ENCODE measurements around the gene UBXN6.

The UBXN6 gene

DNA sequence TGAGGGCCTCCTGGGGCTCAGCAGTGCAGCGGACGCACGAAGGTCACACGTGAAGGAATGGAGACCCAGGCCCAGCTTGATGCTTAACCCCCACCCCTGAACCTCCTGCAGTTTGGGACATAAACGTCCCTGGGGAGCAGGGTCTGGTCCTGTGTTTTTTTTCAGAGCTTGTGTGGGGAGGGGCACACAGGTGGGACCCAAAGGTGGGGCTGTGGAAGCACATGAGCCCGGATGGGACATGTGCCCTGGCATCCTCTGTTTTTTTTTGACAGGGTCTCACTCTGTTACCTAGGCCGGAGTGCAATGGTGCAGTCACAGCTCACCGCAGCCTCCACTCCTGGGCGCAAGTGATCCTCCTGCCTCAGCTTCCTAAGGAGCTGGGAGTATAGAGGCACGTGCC is 20.5 kb downstream of the UBXN6 start:
- DNase-seq = no peak

DNA sequence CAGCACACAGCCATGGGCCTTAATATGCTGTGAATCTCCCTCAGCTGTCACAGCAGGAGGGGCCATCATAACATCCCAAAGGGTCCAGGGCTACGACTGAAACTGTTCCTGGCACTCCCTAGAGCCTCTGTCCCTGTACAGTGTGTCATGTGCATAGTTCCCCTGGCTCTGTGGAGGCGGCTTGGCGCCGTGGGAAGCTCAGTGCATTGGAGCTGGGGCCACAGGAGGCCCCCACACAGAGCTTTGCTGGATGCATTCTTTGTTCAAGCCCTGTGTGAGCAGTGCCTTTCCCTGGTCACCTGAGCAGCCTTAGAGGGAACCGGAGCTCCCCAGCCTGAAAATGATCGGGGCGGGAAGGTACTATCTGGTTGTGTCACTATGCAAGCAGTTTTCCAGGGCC is 21.4 kb downstream of the UBXN6 start:
- no peak for DNase-seq

DNA sequence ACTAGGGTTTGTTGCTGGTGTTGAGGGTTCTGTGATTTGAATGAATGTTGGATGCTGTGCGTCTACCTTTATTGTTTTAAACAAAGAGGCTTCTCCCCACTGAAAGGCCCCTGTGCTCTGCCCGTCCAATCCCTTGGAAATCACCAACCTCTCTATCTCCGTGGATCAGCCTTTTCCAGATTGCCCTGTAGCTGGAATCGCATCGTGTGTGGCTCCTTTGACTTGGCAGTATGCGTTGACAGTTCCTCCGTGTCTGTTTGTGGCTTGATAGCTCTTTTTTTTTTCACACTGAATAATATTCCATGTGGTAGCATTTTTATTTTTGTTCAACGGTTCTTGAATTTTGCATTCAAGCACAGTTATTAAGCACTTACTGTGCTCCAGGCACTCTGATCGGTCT is 23.2 kb downstream of the UBXN6 start:
- no peak for DNase-seq

DNA sequence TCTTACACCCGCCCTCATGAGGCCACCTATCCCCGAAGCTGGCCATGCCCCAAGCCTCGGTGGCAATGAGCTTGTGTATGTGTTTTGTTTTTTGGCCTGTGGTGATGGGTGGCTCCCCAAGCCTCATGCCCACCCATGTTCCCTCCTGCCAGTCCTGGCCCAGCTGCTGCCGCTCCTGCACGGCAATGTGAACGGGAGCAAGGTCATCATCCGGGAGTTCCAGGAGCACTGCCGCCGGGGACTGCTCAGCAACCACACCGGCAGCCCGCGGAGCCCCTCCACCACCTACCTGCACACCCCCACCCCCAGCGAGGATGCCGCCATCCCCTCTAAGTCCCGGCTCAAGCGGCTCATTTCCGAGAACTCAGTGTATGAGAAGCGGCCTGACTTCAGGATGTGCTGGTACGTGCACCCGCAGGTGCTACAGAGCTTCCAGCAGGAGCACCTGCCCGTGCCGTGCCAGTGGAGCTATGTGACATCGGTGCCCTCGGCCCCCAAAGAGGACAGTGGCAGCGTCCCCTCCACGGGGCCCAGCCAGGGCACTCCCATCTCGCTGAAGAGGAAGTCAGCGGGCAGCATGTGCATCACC is 24.6 kb downstream of the UBXN6 start:
- DNase-seq = no peak

DNA sequence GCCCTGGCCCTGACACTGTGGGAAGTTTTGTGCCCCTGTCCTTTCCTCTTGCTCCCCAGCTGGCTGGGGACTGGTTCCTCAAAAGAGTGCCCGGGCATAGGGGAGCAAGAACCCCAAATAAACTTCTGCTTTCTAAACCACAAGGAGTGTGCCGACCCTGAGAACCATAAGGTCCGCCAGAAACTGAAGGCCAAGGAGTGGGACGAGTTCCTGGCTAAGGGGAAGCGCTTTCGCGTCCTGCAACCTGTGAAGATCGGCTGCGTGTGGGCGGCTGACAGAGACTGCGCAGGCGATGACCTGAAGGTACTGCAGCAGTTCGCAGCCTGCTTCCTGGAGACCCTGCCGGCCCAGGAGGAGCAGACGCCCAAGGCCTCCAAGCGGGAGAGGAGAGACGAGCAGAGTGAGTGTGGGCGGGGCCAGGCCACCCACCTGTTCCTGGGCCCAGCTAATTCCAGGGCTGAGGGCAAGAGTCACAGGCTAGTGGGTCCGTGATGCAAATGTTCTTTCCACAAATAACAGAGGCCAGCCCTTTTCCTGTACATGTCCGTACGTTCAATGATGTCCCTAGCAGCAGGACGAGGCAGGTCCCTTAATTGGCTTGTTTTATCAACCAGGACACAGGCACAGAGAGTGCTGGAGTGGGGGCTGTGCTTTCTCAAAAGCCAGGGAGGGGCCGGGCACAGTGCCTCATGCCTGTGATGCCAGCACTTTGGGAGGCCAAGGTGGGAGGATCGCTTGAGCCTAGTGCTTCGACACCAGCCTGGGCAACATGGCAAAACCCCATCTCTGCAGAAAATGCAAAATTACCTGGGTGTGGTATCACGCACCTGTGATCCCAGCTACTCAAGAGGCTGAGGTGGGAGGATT is 25.6 kb downstream of the UBXN6 start:
- no peak for DNase-seq

DNA sequence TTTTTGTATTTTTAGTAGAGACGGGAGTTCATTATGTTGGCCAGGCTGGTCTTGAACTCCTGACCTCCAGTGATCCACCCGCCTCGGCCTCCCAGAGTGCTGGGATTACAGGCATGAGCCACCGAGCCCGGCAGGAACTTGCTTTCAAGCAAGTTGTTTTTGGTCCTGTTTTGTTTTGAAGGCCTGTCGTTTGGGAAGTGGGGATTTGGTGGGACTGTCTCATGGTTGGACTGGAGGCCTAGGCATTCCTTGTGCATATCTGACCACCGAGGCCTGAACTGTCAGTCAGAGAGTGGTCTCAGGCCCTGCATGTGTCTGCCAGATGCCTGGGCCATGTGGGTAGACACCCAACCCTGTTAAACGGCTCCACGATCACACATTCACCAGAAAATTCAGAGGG is 26.3 kb downstream of the UBXN6 start:
- DNase-seq = no peak

DNA sequence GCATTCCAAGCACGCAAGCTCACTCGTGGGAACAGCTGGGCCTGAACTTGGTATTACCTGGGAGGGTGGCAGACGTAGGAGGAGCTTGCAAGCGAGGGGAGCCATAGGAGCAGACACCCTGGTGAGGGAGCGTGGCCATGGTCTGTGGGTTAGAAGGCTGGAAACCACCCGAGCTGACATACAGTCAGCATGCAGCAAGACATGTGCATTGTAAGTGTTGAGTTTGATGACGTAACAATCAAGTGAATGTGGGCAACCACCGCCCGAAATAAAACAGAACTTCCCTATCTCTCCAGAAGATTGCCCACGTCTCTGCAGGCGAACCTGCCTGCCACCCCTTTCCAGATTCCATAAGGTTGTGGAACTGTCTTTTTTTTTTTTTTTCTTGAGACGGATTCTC is 26.8 kb downstream of the UBXN6 start:
- no peak for DNase-seq

DNA sequence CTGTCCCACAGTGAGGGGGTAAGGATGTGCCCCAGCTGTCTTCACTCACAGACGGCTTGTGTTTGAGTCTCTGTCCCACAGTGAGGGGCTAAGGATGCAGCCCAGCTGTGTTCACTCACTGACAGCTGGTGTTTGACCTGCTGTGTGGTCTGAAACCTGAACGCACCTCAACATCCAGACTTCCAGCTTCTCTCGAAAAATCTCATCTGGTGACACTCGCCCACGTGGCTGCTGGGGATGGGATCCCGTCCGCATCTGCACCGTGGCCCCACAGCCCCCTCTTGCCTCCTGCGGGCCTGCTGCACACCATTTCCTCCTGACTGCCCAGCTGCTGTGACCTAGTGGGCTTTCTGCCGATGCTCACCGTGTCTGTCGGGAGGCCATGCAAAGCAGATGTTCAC is 27.8 kb downstream of the UBXN6 start:
- DNase-seq = no peak

DNA sequence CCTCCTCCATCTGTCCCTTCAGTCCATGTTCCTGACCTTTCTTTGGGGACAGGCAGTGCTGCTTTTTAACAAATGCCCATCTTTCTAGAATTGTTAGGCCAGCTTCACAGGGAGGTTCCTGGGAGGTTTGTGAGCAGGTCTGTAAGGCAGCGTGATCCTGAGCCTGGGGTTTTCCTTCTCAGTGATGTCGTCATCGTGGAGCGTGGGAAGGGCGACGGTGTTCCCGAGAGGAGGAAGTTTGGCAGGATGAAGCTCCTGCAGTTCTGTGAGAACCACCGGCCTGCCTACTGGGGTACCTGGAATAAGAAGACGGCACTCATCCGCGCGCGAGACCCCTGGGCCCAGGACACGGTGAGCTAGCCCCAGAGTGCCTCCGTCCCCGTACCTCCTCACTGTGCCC is 28.3 kb downstream of the UBXN6 start:
- DNase-seq = no peak

DNA sequence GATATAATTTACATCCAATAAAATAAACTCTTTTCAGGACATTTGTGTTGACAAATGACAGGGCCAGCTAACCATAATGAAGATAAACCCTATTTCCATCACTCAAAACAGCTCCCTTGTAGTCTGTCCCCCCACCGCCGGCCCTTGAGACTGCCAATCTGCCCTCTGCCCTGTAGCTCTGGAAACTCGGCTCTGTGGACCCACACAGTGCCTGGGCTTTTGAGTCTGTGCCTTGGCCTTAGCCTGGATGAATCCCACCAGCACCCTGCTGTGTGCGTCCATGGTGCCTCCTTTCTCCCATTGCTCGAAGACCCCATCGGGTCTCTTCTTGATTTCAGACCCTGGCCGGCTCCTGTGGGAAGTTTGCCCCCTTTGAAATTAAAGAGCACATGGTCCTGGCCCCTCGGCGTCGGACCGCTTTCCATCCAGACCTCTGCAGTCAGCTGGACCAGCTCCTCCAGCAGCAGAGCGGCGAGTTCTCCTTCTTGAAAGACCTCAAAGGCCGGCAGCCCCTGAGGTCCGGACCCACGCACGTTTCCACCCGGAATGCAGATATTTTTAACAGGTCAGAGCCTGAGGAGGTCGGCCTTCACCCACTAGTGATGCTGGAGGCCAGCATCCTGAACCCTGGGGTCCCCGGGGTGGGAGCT is 29.1 kb downstream of the UBXN6 start:
- DNase-seq = no peak

DNA sequence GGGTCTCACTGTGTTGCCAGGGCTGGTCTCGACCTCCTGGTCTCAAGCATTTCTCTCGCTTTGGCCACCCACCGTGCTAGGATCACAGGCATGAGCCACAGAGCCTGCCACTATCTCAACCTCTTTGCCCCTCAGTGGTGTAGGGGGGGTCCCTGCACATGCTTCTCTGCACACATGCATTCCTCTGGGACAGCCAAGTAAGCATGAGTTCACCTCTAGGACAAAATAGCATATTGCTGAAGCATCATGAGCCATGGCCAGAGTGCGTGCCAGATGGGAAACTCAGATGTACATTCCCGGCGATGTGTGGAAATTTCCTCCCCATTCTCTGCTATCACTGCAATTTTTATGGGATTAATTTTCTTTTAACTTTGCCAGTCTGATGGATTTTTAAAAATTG is 32.1 kb downstream of the UBXN6 start:
- no peak for DNase-seq

DNA sequence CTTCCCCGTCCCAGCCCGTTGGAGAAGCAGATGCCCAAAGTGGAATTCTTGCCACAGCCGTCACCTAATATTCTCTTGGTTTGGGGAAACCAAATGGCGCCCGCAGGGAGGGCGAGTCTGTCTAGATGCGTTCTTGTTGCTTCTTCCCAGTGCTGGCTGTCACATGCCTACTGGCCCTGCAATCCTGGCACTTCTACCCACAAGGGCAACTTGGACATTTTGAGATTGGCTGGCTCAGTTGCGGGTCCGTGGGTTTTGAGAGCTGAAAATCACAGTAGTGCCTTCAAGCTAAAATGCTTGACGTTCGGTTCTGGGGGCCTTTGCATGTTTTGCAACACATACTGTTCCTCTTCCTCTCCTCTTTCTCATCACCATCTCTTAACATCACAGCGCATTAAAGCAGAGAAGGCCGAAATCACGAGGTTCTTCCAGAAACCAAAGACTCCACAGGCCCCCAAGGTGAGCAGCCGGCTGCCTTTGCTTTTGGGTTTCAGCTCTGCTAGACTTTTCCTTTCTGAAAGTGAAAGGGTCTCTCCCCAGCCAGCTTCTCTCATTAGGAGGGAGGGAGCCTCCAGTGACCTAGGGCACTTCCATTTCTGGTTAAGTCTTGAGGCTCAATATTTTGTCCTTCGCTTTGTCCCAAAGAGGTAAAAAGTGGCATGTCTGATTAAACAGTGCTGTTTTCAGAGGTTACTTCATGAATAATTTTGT is 34.0 kb downstream of the UBXN6 start:
- DNase-seq = no peak

DNA sequence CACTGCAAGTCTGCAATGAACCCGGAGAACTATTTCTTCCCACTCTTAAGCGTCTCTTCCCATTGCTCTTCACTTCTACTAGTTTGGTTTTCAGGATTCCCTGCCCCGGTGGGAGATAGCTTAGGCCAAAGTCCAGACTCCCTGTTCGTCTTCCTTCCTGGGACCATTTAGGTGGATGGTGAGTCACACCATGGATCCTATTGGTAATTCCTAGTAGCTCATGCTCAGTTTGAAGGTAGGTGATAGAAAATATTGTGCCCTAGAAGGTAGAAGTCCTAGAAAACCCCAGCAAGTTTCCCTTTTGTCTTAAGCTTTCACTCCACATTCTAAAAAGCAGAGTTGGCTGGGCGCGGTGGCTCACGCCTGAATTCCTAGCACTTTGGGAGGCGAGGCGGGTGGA is 41.3 kb downstream of the UBXN6 start:
- no peak for DNase-seq

DNA sequence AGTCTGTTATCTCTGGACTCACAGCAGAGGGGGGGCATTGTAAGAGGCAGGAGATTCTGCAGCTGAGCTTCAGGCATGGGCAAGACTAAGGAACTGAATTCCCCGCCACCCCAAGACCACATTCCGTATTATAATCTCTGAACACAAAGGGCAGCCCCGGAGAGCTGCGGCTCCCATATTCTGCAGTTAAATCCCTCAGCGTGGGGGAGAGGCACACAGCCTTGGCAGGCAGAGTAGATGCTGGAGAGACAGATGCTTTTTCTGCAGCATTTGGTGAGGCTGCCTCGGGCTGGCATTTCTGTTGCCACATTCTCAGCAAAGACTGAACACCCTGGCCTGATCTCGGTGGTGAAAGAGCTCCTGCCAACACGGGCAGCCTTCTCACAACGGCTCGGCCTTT is 42.2 kb downstream of the UBXN6 start:
- DNase-seq = no peak

DNA sequence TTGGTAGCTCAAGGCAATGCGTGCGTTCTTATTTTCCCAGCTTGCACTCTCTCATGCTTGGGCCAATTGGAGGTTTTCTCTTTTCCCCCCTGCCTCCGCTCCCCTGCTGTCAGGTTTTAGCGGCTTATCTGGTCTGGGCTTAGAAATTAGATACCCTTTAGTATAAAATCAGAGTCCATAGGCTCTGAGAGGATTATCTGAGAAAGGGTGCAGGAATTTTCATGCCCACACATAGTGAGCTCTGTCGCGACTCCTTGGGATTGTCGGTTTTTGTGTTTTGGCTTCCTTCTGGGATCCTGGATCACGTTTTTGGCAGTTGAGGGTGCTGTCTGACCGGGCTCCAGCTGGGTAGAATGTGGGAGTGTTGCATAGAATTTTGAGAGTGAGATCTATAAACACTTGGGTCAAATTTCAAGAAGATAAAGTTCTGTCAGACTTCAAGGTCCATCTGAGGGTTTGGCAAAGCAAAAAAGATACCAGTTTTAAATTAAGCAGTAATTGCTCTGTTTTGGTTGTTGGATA is 42.7 kb downstream of the UBXN6 start:
- no peak for DNase-seq

DNA sequence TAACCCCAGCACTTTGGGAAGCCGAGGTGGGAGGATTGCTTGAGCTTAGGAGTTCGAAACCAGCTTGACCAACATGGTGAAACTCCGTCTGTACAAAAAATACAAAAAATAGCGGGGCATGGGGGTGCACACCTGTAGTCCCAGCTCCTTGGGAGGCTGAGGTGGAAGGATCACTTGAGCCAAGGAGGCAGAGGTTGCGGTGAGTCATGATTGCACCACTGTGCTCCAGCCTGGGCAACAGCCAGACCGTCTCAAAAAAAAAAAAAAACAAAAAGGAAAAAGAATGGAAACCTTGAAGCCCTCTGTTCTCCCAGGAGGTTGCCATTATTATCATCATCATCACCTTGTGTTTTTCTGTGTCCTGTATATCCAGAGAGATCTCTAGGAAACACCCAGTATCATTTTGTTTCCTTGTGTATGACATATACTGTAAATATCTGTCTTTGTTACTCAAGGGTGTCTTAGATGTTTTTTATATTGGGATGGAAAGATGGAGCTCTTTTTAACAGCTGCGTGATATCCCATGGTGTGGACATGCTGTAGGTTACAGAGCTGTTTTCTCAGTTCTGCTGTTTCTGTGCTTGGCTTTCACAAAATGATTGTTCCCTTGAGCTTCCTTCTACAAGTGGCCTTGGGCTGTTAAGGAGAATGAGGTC is 43.3 kb downstream of the UBXN6 start:
- DNase-seq = no peak

DNA sequence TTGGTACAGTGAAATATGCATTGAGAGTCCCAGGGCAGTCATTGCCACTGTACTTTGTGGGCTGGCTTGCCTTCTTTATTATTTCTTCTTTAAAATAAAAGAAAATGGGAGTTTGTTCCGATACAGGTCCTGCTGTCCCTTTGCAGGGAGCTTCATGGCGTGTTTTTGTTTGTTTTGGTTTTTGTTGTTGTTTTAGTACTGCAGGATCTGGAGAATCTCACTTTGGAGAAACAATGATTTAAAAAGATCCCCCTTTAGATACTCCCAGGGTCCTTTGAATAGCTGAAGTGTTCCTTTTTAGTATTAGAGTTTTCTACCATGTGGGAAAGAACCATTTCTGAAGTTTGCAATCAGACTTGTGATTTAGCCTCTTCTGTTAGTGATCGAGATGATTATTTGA is 44.0 kb downstream of the UBXN6 start:
- no peak for DNase-seq

DNA sequence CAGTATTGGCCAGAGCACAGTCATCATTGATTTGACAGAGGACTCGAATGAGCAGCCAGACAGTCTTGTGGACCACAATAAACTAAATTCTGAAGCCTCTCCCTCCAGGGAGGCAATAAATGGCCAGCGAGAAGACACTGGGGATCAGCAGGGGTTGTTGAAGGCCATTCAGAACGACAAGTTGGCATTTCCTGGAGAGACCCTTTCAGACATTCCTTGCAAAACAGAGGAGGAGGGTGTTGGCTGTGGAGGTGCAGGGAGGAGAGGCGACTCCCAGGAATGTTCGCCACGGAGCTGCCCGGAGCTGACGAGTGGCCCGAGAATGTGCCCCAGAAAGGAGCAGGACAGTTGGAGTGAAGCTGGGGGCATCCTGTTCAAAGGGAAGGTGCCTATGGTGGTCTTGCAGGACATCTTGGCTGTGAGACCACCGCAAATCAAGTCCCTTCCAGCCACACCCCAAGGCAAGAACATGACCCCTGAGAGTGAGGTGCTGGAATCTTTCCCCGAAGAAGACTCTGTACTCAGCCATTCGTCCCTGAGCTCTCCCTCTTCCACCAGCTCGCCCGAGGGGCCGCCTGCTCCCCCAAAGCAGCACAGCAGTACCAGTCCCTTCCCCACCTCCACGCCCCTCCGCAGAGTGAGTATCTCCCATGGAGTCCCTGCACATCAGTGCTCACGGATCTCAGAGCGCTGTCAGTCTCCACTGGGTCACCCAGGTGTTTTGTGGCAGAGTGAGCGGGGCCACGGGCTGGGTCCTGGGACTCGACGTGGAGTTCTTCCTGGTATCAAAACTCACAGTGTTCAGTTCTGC is 48.3 kb downstream of the UBXN6 start:
- DNase-seq = no peak

DNA sequence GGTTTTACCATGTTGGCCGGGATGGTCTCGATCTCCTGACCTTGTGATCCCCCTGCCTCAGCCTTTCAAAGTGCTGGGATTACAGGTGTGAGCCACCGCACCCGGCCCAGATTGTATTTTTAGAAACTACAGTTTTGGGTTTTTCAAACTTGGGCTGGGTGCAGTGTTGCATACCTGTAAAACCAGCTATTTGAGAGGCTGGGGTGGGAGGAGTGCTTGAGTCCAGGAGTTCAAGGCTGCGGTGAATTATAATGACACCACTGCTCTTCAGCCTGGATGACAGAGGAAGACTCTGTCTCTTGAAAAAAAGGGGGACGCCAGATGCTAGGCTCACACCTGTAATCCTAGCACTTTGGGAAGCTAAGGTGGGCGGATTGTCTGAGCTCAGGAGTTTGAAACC is 51.0 kb downstream of the UBXN6 start:
- no peak for DNase-seq

DNA sequence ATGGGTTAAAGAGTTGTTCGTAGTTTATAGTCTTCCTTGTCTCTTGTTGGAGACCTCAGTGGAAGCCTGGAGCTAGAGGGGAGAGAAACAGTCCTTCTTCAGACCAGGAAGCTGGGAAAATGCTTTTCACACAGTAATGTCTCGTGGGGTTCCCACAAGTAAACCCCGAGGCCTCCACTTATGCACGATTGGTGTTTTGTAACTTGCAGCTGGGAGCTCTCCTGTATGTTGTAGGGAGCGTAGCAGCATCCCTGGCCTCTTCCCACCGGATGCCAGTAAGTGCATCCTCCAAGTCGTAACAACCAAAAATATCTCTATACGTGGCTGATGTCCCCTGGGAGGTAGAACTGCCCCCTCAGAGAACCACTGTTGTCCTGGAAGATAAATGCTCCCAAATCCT is 51.6 kb downstream of the UBXN6 start:
- no peak for DNase-seq

DNA sequence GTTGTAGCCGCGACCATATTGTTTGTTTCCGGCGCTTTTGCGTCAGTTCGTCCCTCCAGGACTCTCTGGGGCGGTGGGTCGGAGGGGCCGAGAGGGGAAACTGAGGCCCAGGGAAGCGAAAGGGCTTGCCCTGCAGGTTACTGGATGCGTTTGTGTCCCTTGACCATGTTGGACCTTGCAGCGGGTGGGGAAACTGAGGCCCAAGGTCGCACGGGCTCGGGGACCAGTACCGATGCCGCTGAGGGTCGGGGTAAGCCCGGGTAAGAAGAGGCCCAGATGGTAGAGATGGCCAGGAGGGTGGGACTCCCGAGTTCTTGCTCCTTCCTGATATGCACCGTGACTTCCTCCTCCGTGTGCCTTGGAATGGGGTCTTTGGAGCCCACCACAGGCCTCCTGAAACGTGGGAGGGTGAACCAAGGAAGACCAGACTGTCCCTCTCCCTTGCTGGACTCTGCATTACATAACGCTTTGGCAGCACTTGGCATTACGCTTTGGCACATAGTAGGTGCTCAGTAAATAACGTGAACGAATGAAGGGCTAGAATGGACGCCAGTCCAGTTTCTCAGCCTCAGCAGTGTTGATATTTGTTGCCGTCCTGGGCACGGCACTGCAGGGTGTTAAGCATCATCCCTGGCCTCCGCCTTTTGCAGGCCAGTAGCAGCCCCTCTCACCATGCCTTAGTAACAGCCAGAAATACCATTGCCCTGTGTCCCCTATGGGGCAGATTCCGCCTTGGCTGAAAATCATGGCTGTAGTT is 54.4 kb downstream of the UBXN6 start:
- DNase-seq = no peak

Data from stimulated activated naive CD4-positive, alpha-beta T cell treated with Interleukin-2 at 50 U/mL for 16 hours (primary cell).